ENCODE results near the gene AMOTL1. TPM values are rescaled to one million over a fixed set of nuclear protein-coding genes. Genes with fewer than 3 reads are reported as not detected.

Gene AMOTL1
- total RNA-seq, 1 experiment from 2014 or later: 32.6 TPM

GRCh38 chr11:94885133-94885532 is 117.0 kb downstream of the AMOTL1 start:
- TF ChIP-seq EZH2 (IDR thresholded peaks at IDR 0.05; ENCODE audit: low read length, unreplicated experiment) (no peak), CTCF (conservative IDR thresholded peaks at IDR 0.05; ENCODE audit: low read depth, low read length) (no peak), EZH2phosphoT487 (IDR thresholded peaks at IDR 0.05; ENCODE audit: borderline replicate concordance, low read length) (no peak)
- intact Hi-C loops (cut with micrococcal nuclease): loop anchor here (10.0 kb wide), 1 partner anchor 350 kb away; no protein-coding TSS in a partner anchor
- Histone ChIP-seq H3F3A (ENCODE audit: low read length, unreplicated experiment) (no peaks in the 10 kb centered on the region), H3K27me3 (ENCODE audit: low read length) (no peaks in the 10 kb centered on the region), H3K36me3 (ENCODE audit: low read depth, low read length) (0 out of 2 replicates have a peak, but pooled peaks cover 3% of the 10 kb centered on the region), H3K27ac (ENCODE audit: low read length) (peak overlapping the region; percentile 38), H3K4me1 (ENCODE audit: insufficient read depth, low read length) (peaks cover 33% of the 10 kb centered on the region), H3K9ac (ENCODE audit: low read length) (no peak overlapping the region), H3K4me3 (ENCODE audit: low read length) (no peak overlapping the region), H3K9me2 (replicated peaks; ENCODE audit: low read length) (no peaks in the 10 kb centered on the region), H3K9me3 (ENCODE audit: low read length) (no peaks in the 10 kb centered on the region), H4K20me1 (ENCODE audit: low read length) (no peaks in the 10 kb centered on the region), H2AFZ (ENCODE audit: low read length) (no peak overlapping the region), H3K4me2 (ENCODE audit: low read length) (peak overlapping the region; percentile 33), H3K79me2 (ENCODE audit: low read length) (no peaks in the 10 kb centered on the region)
- ChIA-PET POLR2A (ENCODE audit: unreplicated experiment) (interaction anchor here (0.6 to 1.0 kb wide), 3 partner anchors 39 to 101 kb away, joined by 3 to 13 read pairs (median 5); no protein-coding TSS in a partner anchor), CTCF (interaction anchor here (1.0 to 1.6 kb wide), 3 partner anchors 83 to 182 kb away, joined by 3 to 5 read pairs (median 3); no protein-coding TSS in a partner anchor)
- ATAC-seq (peak; percentile 83), DNase-seq (peak; percentile 96)
- no TSS peak for BruUV-seq (replicated peaks)

DNA sequence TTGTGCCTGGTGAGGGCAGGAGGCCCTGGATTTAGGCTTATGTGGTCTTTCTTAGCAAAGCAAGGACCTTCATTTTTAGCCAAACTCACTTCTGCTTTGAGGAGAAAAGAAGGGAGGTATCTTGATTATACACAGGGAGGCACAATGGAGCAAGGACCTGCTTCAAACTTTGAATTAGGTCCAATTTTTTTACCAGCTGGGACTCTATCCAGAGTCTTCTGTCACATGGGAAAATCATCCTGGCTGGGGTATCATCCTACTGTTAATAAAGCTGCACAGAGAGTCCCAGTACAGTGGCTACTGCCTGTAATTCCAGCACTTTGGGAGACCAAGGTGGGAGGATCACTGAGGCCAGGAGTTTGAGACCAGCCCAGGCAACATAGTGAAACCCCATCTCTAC is 117.4 kb downstream of the AMOTL1 start:
- H3K9ac ChIP-seq (ENCODE audit: low read length): no peak overlapping the region
- DNase-seq (peak; percentile 44), ATAC-seq (peak; percentile 31)
- no peaks in the 10 kb centered on the region for H3F3A ChIP-seq (ENCODE audit: low read length, unreplicated experiment)
- CTCF ChIA-PET: interaction anchor here (1.0 to 1.6 kb wide), 3 partner anchors 83 to 182 kb away, joined by 3 to 5 read pairs (median 3); no protein-coding TSS in a partner anchor
- no peak overlapping the region for H3K4me3 ChIP-seq (ENCODE audit: low read length)
- no peaks in the 10 kb centered on the region for H3K27me3 ChIP-seq (ENCODE audit: low read length)
- intact Hi-C loops (cut with micrococcal nuclease): loop anchor here (10.0 kb wide), 1 partner anchor 351 kb away; no protein-coding TSS in a partner anchor
- TF ChIP-seq CTCF (conservative IDR thresholded peaks at IDR 0.05; ENCODE audit: low read depth, low read length): peak; percentile 23; the same call in 1 of the 2 replicates
- TF ChIP-seq EZH2 (IDR thresholded peaks at IDR 0.05; ENCODE audit: low read length, unreplicated experiment): no peak
- no peaks in the 10 kb centered on the region for H3K9me2 ChIP-seq (replicated peaks; ENCODE audit: low read length)
- 0 out of 2 replicates have a peak, but pooled peaks cover 3% of the 10 kb centered on the region for H3K36me3 ChIP-seq (ENCODE audit: low read depth, low read length)
- H3K4me1 ChIP-seq (ENCODE audit: insufficient read depth, low read length): peaks cover 30% of the 10 kb centered on the region
- no TSS peak for BruUV-seq (replicated peaks)
- no peaks in the 10 kb centered on the region for H3K9me3 ChIP-seq (ENCODE audit: low read length)
- POLR2A ChIA-PET (ENCODE audit: unreplicated experiment): interaction anchor here (0.6 kb wide), 1 partner anchor 101 kb away, joined by 13 read pairs; no protein-coding TSS in a partner anchor
- H3K4me2 ChIP-seq (ENCODE audit: low read length): peak overlapping the region; percentile 33
- H3K27ac ChIP-seq (ENCODE audit: low read length): peak overlapping the region; percentile 33
- H4K20me1 ChIP-seq (ENCODE audit: low read length): no peaks in the 10 kb centered on the region
- H2AFZ ChIP-seq (ENCODE audit: low read length): no peak overlapping the region
- no peaks in the 10 kb centered on the region for H3K79me2 ChIP-seq (ENCODE audit: low read length)

- no peak overlapping the region for H3K4me2 ChIP-seq (ENCODE audit: low read length)
- no peaks in the 10 kb centered on the region for H3K79me2 ChIP-seq (ENCODE audit: low read length)
- POLR2A ChIA-PET (ENCODE audit: unreplicated experiment): no interaction called here
- H4K20me1 ChIP-seq (ENCODE audit: low read length): no peaks in the 10 kb centered on the region
- peaks cover 19% of the 10 kb centered on the region for H3K4me1 ChIP-seq (ENCODE audit: insufficient read depth, low read length)
- DNase-seq (no peak), ATAC-seq (no peak)
- intact Hi-C loops (cut with micrococcal nuclease): loop anchor here (10.0 kb wide), 1 partner anchor 353 kb away; no protein-coding TSS in a partner anchor
- CTCF ChIA-PET: no interaction called here
- H3K9me3 ChIP-seq (ENCODE audit: low read length): no peaks in the 10 kb centered on the region
- BruUV-seq (replicated peaks): no TSS peak
- H3K27ac ChIP-seq (ENCODE audit: low read length): no peak overlapping the region
- no peak overlapping the region for H3K9ac ChIP-seq (ENCODE audit: low read length)
- H2AFZ ChIP-seq (ENCODE audit: low read length): no peak overlapping the region
- no peaks in the 10 kb centered on the region for H3K27me3 ChIP-seq (ENCODE audit: low read length)
- H3K9me2 ChIP-seq (replicated peaks; ENCODE audit: low read length): no peaks in the 10 kb centered on the region
- no peaks in the 10 kb centered on the region for H3F3A ChIP-seq (ENCODE audit: low read length, unreplicated experiment)
- 0 out of 2 replicates have a peak, but pooled peaks cover 7% of the 10 kb centered on the region for H3K36me3 ChIP-seq (ENCODE audit: low read depth, low read length)
- TF ChIP-seq EZH2 (IDR thresholded peaks at IDR 0.05; ENCODE audit: low read length, unreplicated experiment): no peak
- TF ChIP-seq EZH2phosphoT487 (IDR thresholded peaks at IDR 0.05; ENCODE audit: borderline replicate concordance, low read length): no peak
- TF ChIP-seq CTCF (conservative IDR thresholded peaks at IDR 0.05; ENCODE audit: low read depth, low read length): no peak
- no peak overlapping the region for H3K4me3 ChIP-seq (ENCODE audit: low read length)
Measured at GRCh38 chr11:94888204-94888603, 120.0 kb downstream of the AMOTL1 start.
